Keratinocyte (primary cell): Measurements from ENCODE around the gene GABRR1. TPM values are rescaled to one million over a fixed set of nuclear protein-coding genes. Genes with fewer than 3 reads are reported as not detected.

Source experiments
- DNase-seq: peaks from one replicate; pipeline ENCODE4 v3.0.0-alpha.2; 2011; ENCODE audit warnings: low read depth, missing footprints, low spot score
- FAIRE-seq: peaks from 2 replicates; lab custom pipeline; 2011; peaks lifted over from hg19 to GRCh38; lab: Jason Lieb, UNC
- H2AFZ ChIP-seq: 2 replicates; pipeline ENCODE4 v1.6.0; 2012; ENCODE audit warnings: low read length, control low read depth, inconsistent platforms; ENCODE audit not compliant: control insufficient read depth
- H3K27ac ChIP-seq: 2 replicates; pipeline ENCODE4 v1.5.1; 2011; ENCODE audit warnings: low read length; ENCODE audit not compliant: control insufficient read depth, insufficient read depth
- H3K27me3 ChIP-seq: 3 replicates; pipeline ENCODE4 v1.6.0; 2011; ENCODE audit warnings: low read length; ENCODE audit not compliant: control insufficient read depth, insufficient read depth; ENCODE audit errors: extremely low read depth
- H3K36me3 ChIP-seq, 2 experiments: 2 replicates in 1 of 2; 3 replicates in 1 of 2; pipeline ENCODE4 v1.5.1; 2011; ENCODE audit warnings: low read length in 2 of 2, mild to moderate bottlenecking in 1 of 2; ENCODE audit not compliant: control insufficient read depth in 2 of 2, insufficient read depth in 2 of 2; ENCODE audit errors: extremely low read depth in 1 of 2
- H3K4me1 ChIP-seq: 3 replicates; pipeline ENCODE4 v1.5.1; 2011; ENCODE audit warnings: low read length; ENCODE audit not compliant: control insufficient read depth, insufficient read depth; ENCODE audit errors: extremely low read depth
- H3K4me2 ChIP-seq: 3 replicates; pipeline ENCODE4 v1.6.0; 2011; ENCODE audit warnings: low read depth, low read length; ENCODE audit not compliant: control insufficient read depth, insufficient read depth; ENCODE audit errors: extremely low read depth
- H3K4me3 ChIP-seq, 3 experiments: fragments of 200-600 bp in 1 of 3; sonication (generic) in 1 of 3; 2 replicates in 2 of 3; 3 replicates in 1 of 3; pipeline ENCODE4 v1.5.1; 2011 to 2016; ENCODE audit warnings: low read length in 3 of 3, mild to moderate bottlenecking in 3 of 3, control low read depth in 2 of 3, inconsistent platforms in 1 of 3, low read depth in 1 of 3, mixed read lengths in 1 of 3, mixed run types in 1 of 3, moderate library complexity in 1 of 3; ENCODE audit not compliant: control insufficient read depth in 2 of 3, insufficient read depth in 2 of 3; ENCODE audit errors: extremely low read depth in 1 of 3
- H3K79me2 ChIP-seq: 2 replicates; pipeline ENCODE4 v1.6.0; 2012; ENCODE audit warnings: low read length; ENCODE audit not compliant: control insufficient read depth, insufficient read depth
- H3K9ac ChIP-seq: 3 replicates; pipeline ENCODE4 v1.6.0; 2011; ENCODE audit warnings: low read length; ENCODE audit not compliant: control insufficient read depth, insufficient read depth; ENCODE audit errors: extremely low read depth
- H3K9me1 ChIP-seq: 3 replicates; pipeline ENCODE4 v1.6.0; 2011; ENCODE audit warnings: low read length; ENCODE audit not compliant: control insufficient read depth, insufficient read depth; ENCODE audit errors: extremely low read depth
- H3K9me3 ChIP-seq: 2 replicates; pipeline ENCODE4 v1.5.1; 2012; ENCODE audit warnings: low read depth, low read length; ENCODE audit not compliant: control insufficient read depth
- H4K20me1 ChIP-seq: 3 replicates; pipeline ENCODE4 v1.6.0; 2011; ENCODE audit warnings: low read length; ENCODE audit not compliant: control insufficient read depth, insufficient read depth; ENCODE audit errors: extremely low read depth
- EZH2 ChIP-seq: IDR thresholded peaks from one replicate; pipeline ENCODE4 v1.6.1; 2012; ENCODE audit warnings: inconsistent platforms, mild to moderate bottlenecking, low read length, moderate library complexity
- dilution Hi-C: fragments of 300-500 bp; cut with MboI; formaldehyde crosslinking; loops from one replicate; pipeline ENCODE4 v1.7.0; 2020; ENCODE audit warnings: low sequenced_read_pairs; ENCODE audit not compliant: extremely low pct_ligation_motif_present
- polyA plus RNA-seq, 5 experiments: library from polyadenylated mRNA; depleted of rRNA in 3 of 5; stranded (reverse) in 3 of 5; stranded (forward) in 1 of 5; unstranded in 1 of 5; fragments of >200 nt; gene quantifications; 1 replicate in 1 of 5; 2 replicates in 3 of 5; 3 replicates in 1 of 5; pipeline versions ENCODE4 v1.2.1 to v1.2.3, GENCODE V29; 2011 to 2012; ENCODE audit warnings: missing spikeins in 2 of 5, low read depth in 1 of 5, low replicate concordance in 1 of 5
- TF ChIP-seq, protein P1 (sequence below), 3 experiments: IDR thresholded peaks in 1 of 3; conservative IDR thresholded peaks in 1 of 3; optimal IDR thresholded peaks in 1 of 3; 2 replicates in 2 of 3; 3 replicates in 1 of 3; pipeline versions ENCODE3 to v1.5.1; 2011; ENCODE audit warnings: low read length in 3 of 3, mild to moderate bottlenecking in 3 of 3, moderate library complexity in 2 of 3, control low read depth in 1 of 3, inconsistent platforms in 1 of 3; ENCODE audit not compliant: insufficient read depth in 2 of 3; ENCODE audit errors: extremely low read depth in 1 of 3

The GABRR1 gene
- polyA plus RNA-seq, 1 donor (not counting 4 experiments of a cell fraction or from before 2014, with no cell fraction given), result 0.04 TPM

GRCh38 chr6:89243331-89243629 is 26.1 kb upstream of the GABRR1 start:
- DNase-seq, result no peak
- no peaks in the 10 kb centered on the region for H3K9me3 ChIP-seq
- H3K27ac ChIP-seq, result no peak overlapping the region
- H2AFZ ChIP-seq, result no peak overlapping the region
- H3K4me2 ChIP-seq, result no peak overlapping the region
- no peak for TF ChIP-seq EZH2
- TF ChIP-seq, protein P1, sequence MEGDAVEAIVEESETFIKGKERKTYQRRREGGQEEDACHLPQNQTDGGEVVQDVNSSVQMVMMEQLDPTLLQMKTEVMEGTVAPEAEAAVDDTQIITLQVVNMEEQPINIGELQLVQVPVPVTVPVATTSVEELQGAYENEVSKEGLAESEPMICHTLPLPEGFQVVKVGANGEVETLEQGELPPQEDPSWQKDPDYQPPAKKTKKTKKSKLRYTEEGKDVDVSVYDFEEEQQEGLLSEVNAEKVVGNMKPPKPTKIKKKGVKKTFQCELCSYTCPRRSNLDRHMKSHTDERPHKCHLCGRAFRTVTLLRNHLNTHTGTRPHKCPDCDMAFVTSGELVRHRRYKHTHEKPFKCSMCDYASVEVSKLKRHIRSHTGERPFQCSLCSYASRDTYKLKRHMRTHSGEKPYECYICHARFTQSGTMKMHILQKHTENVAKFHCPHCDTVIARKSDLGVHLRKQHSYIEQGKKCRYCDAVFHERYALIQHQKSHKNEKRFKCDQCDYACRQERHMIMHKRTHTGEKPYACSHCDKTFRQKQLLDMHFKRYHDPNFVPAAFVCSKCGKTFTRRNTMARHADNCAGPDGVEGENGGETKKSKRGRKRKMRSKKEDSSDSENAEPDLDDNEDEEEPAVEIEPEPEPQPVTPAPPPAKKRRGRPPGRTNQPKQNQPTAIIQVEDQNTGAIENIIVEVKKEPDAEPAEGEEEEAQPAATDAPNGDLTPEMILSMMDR (optimal IDR thresholded peaks at IDR 0.05 in 1 of 3, IDR thresholded peaks at IDR 0.05 in 1 of 3, conservative IDR thresholded peaks at IDR 0.05 in 1 of 3; ENCODE audit: extremely low read depth in 1 of 3, insufficient read depth in 2 of 3, low read length in 3 of 3), result no peak
- dilution Hi-C loops, result no loop called here
- no peaks in the 10 kb centered on the region for H3K9me1 ChIP-seq
- H4K20me1 ChIP-seq, result no peaks in the 10 kb centered on the region
- no peak for FAIRE-seq
- no peak overlapping the region for H3K9ac ChIP-seq
- H3K4me1 ChIP-seq, result no peaks in the 10 kb centered on the region
- no peaks in the 10 kb centered on the region for H3K36me3 ChIP-seq
- H3K79me2 ChIP-seq, result no peaks in the 10 kb centered on the region
- H3K4me3 ChIP-seq, result no peak overlapping the region
- peaks cover 10% of the 10 kb centered on the region for H3K27me3 ChIP-seq

GRCh38 chr6:89242574-89243330 is 25.6 kb upstream of the GABRR1 start:
- DNase-seq (no peak), FAIRE-seq (no peak)
- H4K20me1 ChIP-seq, result no peaks in the 10 kb centered on the region
- H3K9me1 ChIP-seq, result no peaks in the 10 kb centered on the region
- H3K4me2 ChIP-seq, result no peak overlapping the region
- H3K9ac ChIP-seq, result no peak overlapping the region
- no peak overlapping the region for H2AFZ ChIP-seq
- dilution Hi-C loops, result no loop called here
- no peaks in the 10 kb centered on the region for H3K79me2 ChIP-seq
- H3K4me1 ChIP-seq, result no peaks in the 10 kb centered on the region
- no peak overlapping the region for H3K27ac ChIP-seq
- H3K27me3 ChIP-seq, result peaks cover 10% of the 10 kb centered on the region
- H3K9me3 ChIP-seq, result no peaks in the 10 kb centered on the region
- no peaks in the 10 kb centered on the region for H3K36me3 ChIP-seq
- H3K4me3 ChIP-seq, result no peak overlapping the region
- no peak for TF ChIP-seq EZH2
- TF ChIP-seq, protein P1 (optimal IDR thresholded peaks at IDR 0.05 in 1 of 3, IDR thresholded peaks at IDR 0.05 in 1 of 3, conservative IDR thresholded peaks at IDR 0.05 in 1 of 3; ENCODE audit: extremely low read depth in 1 of 3, insufficient read depth in 2 of 3, low read length in 3 of 3), result peak; percentile 28 to 47 (median 46)
